Activated CD8-positive, alpha-beta T cell treated with anti-CD3 and anti-CD28 coated beads for 36 hours (primary cell): ENCODE measurements around the gene POLR1F. TPM values are rescaled to one million over a fixed set of nuclear protein-coding genes. Genes with fewer than 3 reads are reported as not detected.

Source experiments
- ATAC-seq: fragments of 200-7000 bp; cut with Tn5 transposase; one replicate; pipeline ENCODE4 v1.10.0; 2021; ENCODE audit warnings: mild to moderate bottlenecking, moderate library complexity
- CTCF ChIA-PET: fragments of 350-600 bp; sonication (Branson Sonifier 250); formaldehyde crosslinking; loops from one replicate; lab custom pipeline; 2021; ENCODE audit warnings: antibody characterized with exemption; lab: Charles Lee
- POLR2A ChIA-PET: fragments of 350-600 bp; sonication (Branson Sonifier 250); formaldehyde crosslinking; loops from one replicate; lab custom pipeline; 2021; ENCODE audit warnings: antibody characterized with exemption; lab: Charles Lee
- DNase-seq: peaks from one replicate; pipeline ENCODE4 v3.0.0-alpha.2; 2020
- H3K27ac Mint-ChIP-seq: one replicate; pipeline ENCODE4 v1.8.0; 2021; ENCODE audit warnings: mild to moderate bottlenecking, mixed read lengths
- H3K27me3 Mint-ChIP-seq: one replicate; pipeline ENCODE4 v1.8.0; 2021; ENCODE audit warnings: mixed read lengths
- H3K36me3 Mint-ChIP-seq: one replicate; pipeline ENCODE4 v1.8.0; 2021; ENCODE audit warnings: low read depth, mixed read lengths
- H3K4me1 Mint-ChIP-seq: one replicate; pipeline ENCODE4 v1.8.0; 2021; ENCODE audit warnings: low read depth, mixed read lengths
- H3K4me3 Mint-ChIP-seq: one replicate; pipeline ENCODE4 v1.8.0; 2021; ENCODE audit warnings: mild to moderate bottlenecking, moderate library complexity, mixed read lengths
- H3K9me3 Mint-ChIP-seq: one replicate; pipeline ENCODE4 v1.8.0; 2021; ENCODE audit warnings: mixed read lengths
- CTCF ChIP-seq: fragments of 200-600 bp; IDR thresholded peaks from one replicate; pipeline ENCODE4 v1.8.0; 2022; ENCODE audit warnings: antibody characterized with exemption, mild to moderate bottlenecking
- intact Hi-C: fragments of 100-400 bp; cut with micrococcal nuclease; formaldehyde crosslinking; loops from one replicate; pipeline ENCODE4 v1.10.0; 2022
- total RNA-seq, 2 experiments: library from RNA; stranded (reverse); gene quantifications; one replicate each; pipeline ENCODE4 v1.2.3, GENCODE V29; 2021

Gene POLR1F
- total RNA-seq, 2 experiments from 2014 or later, result 27.8 to 34.7 TPM

DNA sequence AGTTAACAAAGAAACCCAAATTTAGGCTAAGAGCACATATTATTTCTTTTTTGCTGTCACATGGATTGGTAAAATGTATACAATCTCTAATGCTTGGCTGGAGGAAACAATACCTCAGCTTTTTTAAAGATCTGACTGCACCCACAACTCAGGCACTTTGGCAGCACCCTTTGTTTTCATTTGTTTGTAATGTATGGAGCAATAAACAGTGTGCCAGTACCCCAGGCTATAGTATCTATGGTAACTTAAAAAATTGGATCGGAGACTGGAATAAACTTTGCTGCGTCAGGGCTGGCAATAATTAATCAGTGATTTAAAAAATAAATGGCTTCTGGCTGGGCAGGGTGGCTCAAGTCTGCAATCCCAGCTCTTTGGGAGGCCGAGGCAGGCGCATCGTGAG lies 27.2 kb downstream of the POLR1F start:
- no peaks in the 10 kb centered on the region for H3K36me3 Mint-ChIP-seq
- peaks cover 7% of the 10 kb centered on the region for H3K4me1 Mint-ChIP-seq
- ChIA-PET CTCF (no interaction called here), POLR2A (no interaction called here)
- no peak overlapping the region for H3K4me3 Mint-ChIP-seq
- DNase-seq, result no peak
- no peaks in the 10 kb centered on the region for H3K27me3 Mint-ChIP-seq
- no peak overlapping the region for H3K27ac Mint-ChIP-seq
- ATAC-seq, result no peak
- intact Hi-C loops, result no loop called here
- H3K9me3 Mint-ChIP-seq, result no peaks in the 10 kb centered on the region
- TF ChIP-seq CTCF, result no peak

DNA sequence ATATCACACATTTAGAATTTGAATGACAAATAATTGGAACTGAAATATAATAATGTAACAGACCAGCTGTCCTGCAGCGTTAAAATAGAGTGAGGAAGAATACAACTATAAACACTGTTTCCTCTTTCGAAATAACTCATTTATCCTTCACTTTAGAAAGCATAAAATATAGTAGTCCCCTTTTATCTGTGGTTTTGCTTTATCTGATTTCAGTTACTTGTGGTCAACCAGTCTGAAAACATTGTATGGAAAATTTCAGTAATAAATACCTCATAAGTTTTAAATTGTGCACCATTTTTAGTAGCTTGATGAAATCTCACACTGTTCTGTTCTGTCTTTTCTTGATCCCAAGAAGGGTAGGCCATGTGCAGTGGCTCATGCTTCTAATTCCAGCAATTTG lies 31.7 kb downstream of the POLR1F start:
- CTCF ChIA-PET, result no interaction called here
- Mint-ChIP-seq H3K4me3 (no peak overlapping the region), H3K4me1 (peaks cover 7% of the 10 kb centered on the region), H3K27me3 (peaks cover 2% of the 10 kb centered on the region), H3K9me3 (no peaks in the 10 kb centered on the region), H3K36me3 (no peaks in the 10 kb centered on the region), H3K27ac (no peak overlapping the region)
- DNase-seq (no peak), ATAC-seq (peak; percentile 39)
- intact Hi-C loops, result no loop called here
- TF ChIP-seq CTCF, result no peak
- POLR2A ChIA-PET, result no interaction called here

- H3K27ac Mint-ChIP-seq, result no peak overlapping the region
- ATAC-seq (no peak), DNase-seq (no peak)
- intact Hi-C loops, result no loop called here
- ChIA-PET CTCF (interaction anchor here (1.1 kb wide), 1 partner anchor 33 kb away, joined by 4 read pairs; the partner anchor contains the start of gene POLR1F), POLR2A (no interaction called here)
- H3K36me3 Mint-ChIP-seq, result no peaks in the 10 kb centered on the region
- peaks cover 7% of the 10 kb centered on the region for H3K4me1 Mint-ChIP-seq
- TF ChIP-seq CTCF, result no peak
- no peaks in the 10 kb centered on the region for H3K9me3 Mint-ChIP-seq
- peaks cover 2% of the 10 kb centered on the region for H3K27me3 Mint-ChIP-seq
- H3K4me3 Mint-ChIP-seq, result no peak overlapping the region
Observed at GRCh38 chr7:19675816-19676215, 33.0 kb downstream of the POLR1F start.

GRCh38 chr7:19674266-19674960 lies 34.4 kb downstream of the POLR1F start:
- Mint-ChIP-seq H3K27me3 (peaks cover 7% of the 10 kb centered on the region), H3K27ac (no peak overlapping the region), H3K4me3 (no peak overlapping the region), H3K9me3 (no peaks in the 10 kb centered on the region), H3K36me3 (no peaks in the 10 kb centered on the region), H3K4me1 (peaks cover 7% of the 10 kb centered on the region)
- TF ChIP-seq CTCF, result no peak
- ATAC-seq (no peak), DNase-seq (no peak)
- ChIA-PET CTCF (interaction anchor here (1.5 kb wide), 1 partner anchor 39 kb away, joined by 3 read pairs; no protein-coding TSS in a partner anchor), POLR2A (no interaction called here)
- intact Hi-C loops, result no loop called here

DNA sequence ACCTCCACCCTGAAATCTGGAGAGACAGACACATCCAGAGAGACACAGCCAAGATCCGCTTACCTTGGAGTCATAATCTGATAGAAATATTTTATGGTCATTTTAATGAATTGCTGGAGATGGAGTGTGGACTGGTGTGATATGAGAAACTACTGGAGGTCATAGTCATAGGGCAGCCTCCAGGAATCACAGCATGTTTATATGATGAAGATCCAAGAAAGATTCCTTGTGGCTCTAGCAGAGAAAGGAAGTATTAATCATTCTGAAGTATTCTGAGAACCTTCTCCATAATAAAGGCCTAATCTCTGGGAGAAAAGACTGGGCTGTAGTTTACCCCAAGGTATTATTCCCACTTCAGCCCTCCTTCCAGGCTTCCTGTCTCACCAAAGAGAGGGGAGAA lies 38.0 kb downstream of the POLR1F start:
- POLR2A ChIA-PET, result no interaction called here
- Mint-ChIP-seq H3K27me3 (peaks cover 7% of the 10 kb centered on the region), H3K27ac (no peak overlapping the region), H3K36me3 (no peaks in the 10 kb centered on the region), H3K4me3 (no peak overlapping the region), H3K9me3 (no peaks in the 10 kb centered on the region), H3K4me1 (no peaks in the 10 kb centered on the region)
- intact Hi-C loops, result no loop called here
- DNase-seq, result no peak
- CTCF ChIA-PET, result no interaction called here
- no peak for TF ChIP-seq CTCF
- ATAC-seq, result no peak
